Kidney (tissue), 14 donors: Measurements from ENCODE around the gene TTC39C. TPM values are rescaled to one million over a fixed set of nuclear protein-coding genes. Genes with fewer than 3 reads are reported as not detected.
"Not testable (repeated sequence)": the region's sequence is repeated elsewhere in the genome, so short reads cannot be mapped to it uniquely, and the experiment has no call there.

Experiments used
- DNase-seq, 5 donors: peaks; one replicate each; pipeline ENCODE4 v3.0.0-alpha.2; 2013 to 2020
- FAIRE-seq: peaks from 2 replicates; lab custom pipeline; 2012; peaks lifted over from hg19 to GRCh38; lab: Jason Lieb, UNC
- H3K27ac ChIP-seq, 2 donors: one replicate each; pipeline ENCODE4 v1.7.0; 2013; ENCODE audit warnings: low read depth in 2 of 2, low read length in 2 of 2, inconsistent platforms in 1 of 2
- H3K27me3 ChIP-seq: one replicate; pipeline ENCODE4 v1.7.1; 2013; ENCODE audit warnings: low read length, inconsistent platforms; ENCODE audit not compliant: control insufficient read depth, insufficient read depth
- H3K36me3 ChIP-seq, 3 donors: one replicate each; pipeline versions ENCODE4 v1.7.0 to v1.7.1; 2013; ENCODE audit warnings: low read length in 3 of 3, control low read depth in 1 of 3, inconsistent platforms in 1 of 3; ENCODE audit not compliant: insufficient read depth in 3 of 3, control insufficient read depth in 2 of 3
- H3K4me1 ChIP-seq, 3 donors: one replicate each; pipeline versions ENCODE4 v1.7.0 to v1.7.1; 2013; ENCODE audit warnings: low read length in 3 of 3, inconsistent platforms in 1 of 3, low read depth in 1 of 3; ENCODE audit not compliant: control insufficient read depth in 2 of 3, insufficient read depth in 2 of 3
- H3K4me3 ChIP-seq, 3 donors: one replicate each; pipeline versions ENCODE4 v1.7.0 to v1.8.1; 2013; ENCODE audit warnings: low read length in 3 of 3, control low read depth in 1 of 3, inconsistent platforms in 1 of 3
- H3K9ac ChIP-seq, 3 donors: one replicate each; pipeline versions ENCODE4 v1.7.0 to v1.7.1; 2013; ENCODE audit warnings: low read length in 3 of 3, control low read depth in 1 of 3, inconsistent platforms in 1 of 3
- H3K9me3 ChIP-seq, 3 donors: one replicate each; pipeline versions ENCODE4 v1.7.0 to v1.7.1; 2013; ENCODE audit warnings: low read length in 3 of 3, control low read depth in 1 of 3, inconsistent platforms in 1 of 3; ENCODE audit not compliant: control insufficient read depth in 2 of 3, insufficient read depth in 1 of 3
- CTCF ChIP-seq: IDR thresholded peaks from 3 replicates; pipeline ENCODE4 v1.5.1; 2012; ENCODE audit warnings: mild to moderate bottlenecking, moderate library complexity, borderline replicate concordance; ENCODE audit not compliant: insufficient read depth; ENCODE audit errors: extremely low read depth
- intact Hi-C: fragments of 100-400 bp; cut with DNase I; formaldehyde crosslinking; loops from one replicate; pipeline ENCODE4 v1.11.1; 2022
- polyA plus RNA-seq: library from polyadenylated mRNA; stranded (reverse); fragments of 350-450 nt; fragmentation: Illumina TruSeq; extraction: RNeasy Lipid Tissue Mini Kit (QIAGEN cat#74804); gene quantifications from one replicate; pipeline ENCODE4 v1.2.3, GENCODE V29; 2014; ENCODE audit warnings: low read depth, low replicate concordance; ENCODE audit not compliant: insufficient read depth
- total RNA-seq: library from RNA; stranded (reverse); fragmentation: NEBNext Ultra II Directional; extraction: Animal tissue kit (Norgen Biotek cat#: 25700); gene quantifications from one replicate; pipeline ENCODE4 v1.2.1, GENCODE V29; 2021
- donor health status: control.
- donor health status: control.
- donor health status: control.
- donor health status: control.
- donor health status: control.
- donor health status: DM: yes; HTN: yes; CAD: no.
- donor health status: Normal renal cell carcinoma (clear cell type).

The TTC39C gene
- total and polyA plus RNA-seq, 2 donors from 2014 or later: 2.8 to 17.4 TPM

- FAIRE-seq (no peak), DNase-seq (no peak)
- no peaks in the 10 kb centered on the region for H3K4me1 ChIP-seq
- H3K36me3 ChIP-seq: no peaks in the 10 kb centered on the region
- H3K27ac ChIP-seq: no peak overlapping the region
- H3K4me3 ChIP-seq: no peak overlapping the region
- H3K9me3 ChIP-seq: no peaks in the 10 kb centered on the region
- H3K9ac ChIP-seq: no peak overlapping the region
- intact Hi-C loops: no loop called here
- H3K27me3 ChIP-seq: no peaks in the 10 kb centered on the region
- TF ChIP-seq CTCF: no peak
These were observed 11.9 kb downstream of the TTC39C start for GRCh38 chr18:24026457-24026856.

- Histone ChIP-seq H3K9ac (no peak overlapping the region), H3K9me3 (no peaks in the 10 kb centered on the region), H3K27ac (no peak overlapping the region), H3K27me3 (no peaks in the 10 kb centered on the region), H3K36me3 (no peaks in the 10 kb centered on the region), H3K4me3 (no peak overlapping the region), H3K4me1 (no peaks in the 10 kb centered on the region)
- intact Hi-C loops: no loop called here
- FAIRE-seq: no peak
- DNase-seq: no peak
- no peak for TF ChIP-seq CTCF
These were observed 12.7 kb downstream of the TTC39C start for GRCh38 chr18:24027156-24027827.

GRCh38 chr18:24028946-24029345 is 14.4 kb downstream of the TTC39C start:
- H3K27me3 ChIP-seq, H3K9me3 ChIP-seq, H3K4me3 ChIP-seq, intact Hi-C loops, H3K4me1 ChIP-seq, H3K27ac ChIP-seq, DNase-seq, FAIRE-seq, H3K36me3 ChIP-seq, H3K9ac ChIP-seq: not testable (repeated sequence)

GRCh38 chr18:24031318-24031717 is 16.8 kb downstream of the TTC39C start:
- TF ChIP-seq CTCF: no peak

More at GRCh38 chr18:24031318-24031717, 16.8 kb downstream of the TTC39C start:
- intact Hi-C loops: loop anchor here (10.0 kb wide), 1 partner anchor 57 kb away; no protein-coding TSS in a partner anchor
- Histone ChIP-seq H3K4me1 (no peaks in the 10 kb centered on the region), H3K36me3 (no peaks in the 10 kb centered on the region), H3K27me3 (no peaks in the 10 kb centered on the region), H3K4me3 (no peak overlapping the region), H3K9ac (no peak overlapping the region), H3K9me3 (no peaks in the 10 kb centered on the region), H3K27ac (no peak overlapping the region)
- FAIRE-seq: no peak
- no peak for DNase-seq
